ENCODE measurements around the gene TAS1R1.

DNA sequence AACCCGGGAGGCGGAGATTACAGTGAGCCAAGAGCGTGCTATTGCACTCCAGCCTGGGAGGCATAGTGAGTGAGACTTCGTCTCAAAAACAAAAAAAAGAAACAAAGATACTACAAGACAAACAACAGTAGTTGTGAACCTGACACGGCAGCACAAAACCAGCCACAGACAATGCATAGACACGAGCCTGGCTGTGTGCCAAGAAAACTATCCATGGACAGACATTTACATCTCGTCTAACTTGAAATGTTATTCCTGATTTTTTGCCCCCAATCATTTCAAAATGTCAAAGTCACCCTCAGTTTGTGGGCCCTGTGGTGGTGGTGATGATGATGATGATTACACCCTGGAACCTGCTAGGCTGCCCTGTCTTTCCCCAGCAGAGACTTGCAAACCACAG, 41.2 kb downstream of the TAS1R1 start:
- no peak for TF ChIP-seq EZH2phosphoT487 (conservative IDR thresholded peaks at IDR 0.05; ENCODE audit: low read length)
- TF ChIP-seq, protein P1, sequence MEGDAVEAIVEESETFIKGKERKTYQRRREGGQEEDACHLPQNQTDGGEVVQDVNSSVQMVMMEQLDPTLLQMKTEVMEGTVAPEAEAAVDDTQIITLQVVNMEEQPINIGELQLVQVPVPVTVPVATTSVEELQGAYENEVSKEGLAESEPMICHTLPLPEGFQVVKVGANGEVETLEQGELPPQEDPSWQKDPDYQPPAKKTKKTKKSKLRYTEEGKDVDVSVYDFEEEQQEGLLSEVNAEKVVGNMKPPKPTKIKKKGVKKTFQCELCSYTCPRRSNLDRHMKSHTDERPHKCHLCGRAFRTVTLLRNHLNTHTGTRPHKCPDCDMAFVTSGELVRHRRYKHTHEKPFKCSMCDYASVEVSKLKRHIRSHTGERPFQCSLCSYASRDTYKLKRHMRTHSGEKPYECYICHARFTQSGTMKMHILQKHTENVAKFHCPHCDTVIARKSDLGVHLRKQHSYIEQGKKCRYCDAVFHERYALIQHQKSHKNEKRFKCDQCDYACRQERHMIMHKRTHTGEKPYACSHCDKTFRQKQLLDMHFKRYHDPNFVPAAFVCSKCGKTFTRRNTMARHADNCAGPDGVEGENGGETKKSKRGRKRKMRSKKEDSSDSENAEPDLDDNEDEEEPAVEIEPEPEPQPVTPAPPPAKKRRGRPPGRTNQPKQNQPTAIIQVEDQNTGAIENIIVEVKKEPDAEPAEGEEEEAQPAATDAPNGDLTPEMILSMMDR (IDR thresholded peaks at IDR 0.05; ENCODE audit: insufficient read depth, low read length, poor library complexity, severe bottlenecking), result no peak
